Calu3 (cell line): ENCODE measurements around the gene CBX4. TPM values are rescaled to one million over a fixed set of nuclear protein-coding genes. Genes with fewer than 3 reads are reported as not detected.

Experiments used
- BruUV-seq: library from RNA; stranded (reverse); fragments of 400-500 nt; replicated peaks from 2 replicates; lab custom pipeline; 2021; lab: Mats Ljungman, UMichigan
- CTCF ChIA-PET: fragments of 300-600 bp; sonication (Branson Sonifier 250); formaldehyde crosslinking; loops from one replicate; lab custom pipeline; 2022; ENCODE audit warnings: antibody characterized with exemption; lab: Charles Lee
- DNase-seq: peaks from one replicate; pipeline ENCODE4 v3.0.0; 2022
- H3K27ac Mint-ChIP-seq: one replicate; pipeline ENCODE4 v1.8.0; 2022; ENCODE audit warnings: mixed read lengths; ENCODE audit not compliant: unreplicated experiment
- H3K27me3 Mint-ChIP-seq: one replicate; pipeline ENCODE4 v1.8.0; 2022; ENCODE audit warnings: mixed read lengths; ENCODE audit not compliant: unreplicated experiment
- H3K36me3 Mint-ChIP-seq: one replicate; pipeline ENCODE4 v1.8.0; 2022; ENCODE audit warnings: mild to moderate bottlenecking, moderate library complexity, mixed read lengths; ENCODE audit not compliant: insufficient read depth, unreplicated experiment
- H3K4me1 Mint-ChIP-seq: one replicate; pipeline ENCODE4 v1.8.0; 2022; ENCODE audit warnings: mild to moderate bottlenecking, low read depth, mixed read lengths; ENCODE audit not compliant: unreplicated experiment
- H3K4me3 Mint-ChIP-seq: one replicate; pipeline ENCODE4 v1.8.0; 2022; ENCODE audit warnings: mild to moderate bottlenecking, low read depth, moderate library complexity, mixed read lengths; ENCODE audit not compliant: unreplicated experiment
- H3K9me3 Mint-ChIP-seq: one replicate; pipeline ENCODE4 v1.8.0; 2022; ENCODE audit warnings: low read depth, mixed read lengths; ENCODE audit not compliant: unreplicated experiment
- intact Hi-C: fragments of 100-400 bp; cut with micrococcal nuclease; formaldehyde crosslinking; loops from one replicate; pipeline ENCODE4 v1.10.0; 2022; ENCODE audit not compliant: unreplicated experiment
- total RNA-seq: library from RNA; stranded (reverse); gene quantifications from 2 replicates; pipeline ENCODE4 v1.2.3, GENCODE V29; 2022
- TF ChIP-seq, protein P1 (sequence below): fragments of 200-600 bp; IDR thresholded peaks from one replicate; pipeline ENCODE4 v1.8.0; 2022; ENCODE audit warnings: antibody characterized with exemption; ENCODE audit not compliant: unreplicated experiment

CBX4 gene
- total RNA-seq, 1 experiment from 2014 or later = 40.2 TPM

GRCh38 chr17:79848370-79848766, 9.1 kb upstream of the CBX4 start:
- CTCF ChIA-PET = no interaction called here
- intact Hi-C loops = no loop called here
- Mint-ChIP-seq H3K27ac (no peak overlapping the region), H3K9me3 (no peaks in the 10 kb centered on the region), H3K36me3 (peaks cover 14% of the 10 kb centered on the region), H3K27me3 (no peaks in the 10 kb centered on the region), H3K4me1 (peaks cover 30% of the 10 kb centered on the region), H3K4me3 (no peak overlapping the region)
- no TSS peak for BruUV-seq
- DNase-seq = no peak
- TF ChIP-seq, protein P1, sequence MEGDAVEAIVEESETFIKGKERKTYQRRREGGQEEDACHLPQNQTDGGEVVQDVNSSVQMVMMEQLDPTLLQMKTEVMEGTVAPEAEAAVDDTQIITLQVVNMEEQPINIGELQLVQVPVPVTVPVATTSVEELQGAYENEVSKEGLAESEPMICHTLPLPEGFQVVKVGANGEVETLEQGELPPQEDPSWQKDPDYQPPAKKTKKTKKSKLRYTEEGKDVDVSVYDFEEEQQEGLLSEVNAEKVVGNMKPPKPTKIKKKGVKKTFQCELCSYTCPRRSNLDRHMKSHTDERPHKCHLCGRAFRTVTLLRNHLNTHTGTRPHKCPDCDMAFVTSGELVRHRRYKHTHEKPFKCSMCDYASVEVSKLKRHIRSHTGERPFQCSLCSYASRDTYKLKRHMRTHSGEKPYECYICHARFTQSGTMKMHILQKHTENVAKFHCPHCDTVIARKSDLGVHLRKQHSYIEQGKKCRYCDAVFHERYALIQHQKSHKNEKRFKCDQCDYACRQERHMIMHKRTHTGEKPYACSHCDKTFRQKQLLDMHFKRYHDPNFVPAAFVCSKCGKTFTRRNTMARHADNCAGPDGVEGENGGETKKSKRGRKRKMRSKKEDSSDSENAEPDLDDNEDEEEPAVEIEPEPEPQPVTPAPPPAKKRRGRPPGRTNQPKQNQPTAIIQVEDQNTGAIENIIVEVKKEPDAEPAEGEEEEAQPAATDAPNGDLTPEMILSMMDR = no peak

GRCh38 chr17:79847698-79848369, 8.6 kb upstream of the CBX4 start:
- Mint-ChIP-seq H3K36me3 (peaks cover 14% of the 10 kb centered on the region), H3K9me3 (no peaks in the 10 kb centered on the region), H3K4me3 (no peak overlapping the region), H3K27ac (no peak overlapping the region), H3K27me3 (peaks cover 3% of the 10 kb centered on the region), H3K4me1 (peaks cover 30% of the 10 kb centered on the region)
- intact Hi-C loops = no loop called here
- CTCF ChIA-PET = no interaction called here
- no TSS peak for BruUV-seq
- TF ChIP-seq, protein P1 = no peak
- no peak for DNase-seq

GRCh38 chr17:79845601-79845949, 6.3 kb upstream of the CBX4 start:
- TF ChIP-seq, protein P1 = no peak
- H3K27me3 Mint-ChIP-seq = peaks cover 25% of the 10 kb centered on the region
- BruUV-seq = no TSS peak
- peak overlapping the region; percentile 27 for H3K27ac Mint-ChIP-seq
- intact Hi-C loops = no loop called here
- H3K4me1 Mint-ChIP-seq = peaks cover 8% of the 10 kb centered on the region
- H3K9me3 Mint-ChIP-seq = no peaks in the 10 kb centered on the region
- DNase-seq = no peak
- CTCF ChIA-PET = interaction anchor here (1.2 to 2.5 kb wide), 3 partner anchors 37 to 146 kb away, joined by 3 to 9 read pairs (median 7); no protein-coding TSS in a partner anchor
- peaks cover 20% of the 10 kb centered on the region for H3K36me3 Mint-ChIP-seq
- H3K4me3 Mint-ChIP-seq = peak overlapping the region; percentile 64

DNA sequence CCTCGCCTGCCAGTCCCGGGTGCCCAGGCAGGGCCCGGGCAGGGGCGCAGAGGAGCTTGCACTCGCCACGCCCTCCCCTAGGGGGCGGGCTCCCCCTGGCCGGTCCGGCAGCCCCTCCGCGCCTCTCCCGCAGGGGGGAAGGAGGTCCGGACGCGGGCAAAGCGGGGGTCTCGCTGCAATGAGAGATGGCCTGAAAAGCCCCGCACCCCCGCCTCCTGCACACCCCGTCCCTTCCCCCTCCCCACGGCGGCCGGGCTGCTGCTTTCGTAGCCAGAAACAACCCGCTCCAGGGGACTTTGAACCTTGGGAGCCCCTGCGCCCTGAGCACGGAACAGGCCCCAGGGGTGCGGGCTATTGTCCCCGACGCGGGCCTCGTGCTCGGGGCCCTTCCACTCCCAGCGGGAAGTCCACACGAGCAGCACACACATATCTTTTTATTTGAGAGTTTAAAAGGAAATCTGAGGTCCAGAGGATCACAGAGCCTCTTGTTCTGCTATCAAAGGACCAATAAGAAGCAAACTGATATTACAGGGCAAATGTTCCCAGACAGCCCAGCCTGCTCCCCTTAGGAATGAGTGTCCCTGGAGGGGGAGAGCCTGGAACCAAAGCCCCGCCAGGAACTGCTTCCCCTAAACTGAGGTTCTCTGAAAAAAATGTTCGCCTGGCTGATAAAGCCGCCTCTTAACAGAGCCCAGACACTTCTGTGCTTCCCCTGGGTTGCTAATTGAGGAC, 5.8 kb upstream of the CBX4 start:
- Mint-ChIP-seq H3K4me3 (peak overlapping the region; percentile 64), H3K27ac (peak overlapping the region; percentile 27), H3K9me3 (no peaks in the 10 kb centered on the region), H3K36me3 (peaks cover 22% of the 10 kb centered on the region), H3K4me1 (peaks cover 2% of the 10 kb centered on the region), H3K27me3 (peaks cover 31% of the 10 kb centered on the region)
- peak; percentile 70 for DNase-seq
- TF ChIP-seq, protein P1 = peak; percentile 77
- intact Hi-C loops = no loop called here
- CTCF ChIA-PET = interaction anchor here (0.7 to 2.5 kb wide), 9 partner anchors 10 to 147 kb away, joined by 3 to 9 read pairs (median 4); partner anchors contain the start of gene CBX8
- no TSS peak for BruUV-seq
